Ovary (tissue), 9 donors: Measurements from ENCODE around the gene CDH1. TPM values are rescaled to one million over a fixed set of nuclear protein-coding genes. Genes with fewer than 3 reads are reported as not detected.

Experiments
- DNase-seq, 5 donors: peaks; one replicate each; pipeline ENCODE4 v3.0.0-alpha.2; 2019 to 2020
- H3K27ac ChIP-seq, 2 donors: fragments of 200-600 bp; one replicate each; pipeline versions ENCODE4 v1.5.1 to v1.8.0; 2019 to 2022
- H3K27me3 ChIP-seq: fragments of 200-600 bp; one replicate; pipeline ENCODE4 v1.8.0; 2022
- H3K36me3 ChIP-seq: fragments of 200-600 bp; sonication (generic); one replicate; pipeline ENCODE4 v1.5.1; 2019
- H3K4me1 ChIP-seq: one replicate; pipeline ENCODE4 v1.8.1; 2013; ENCODE audit warnings: mild to moderate bottlenecking, moderate library complexity; ENCODE audit not compliant: insufficient read depth
- H3K4me3 ChIP-seq: fragments of 200-600 bp; sonication (generic); one replicate; pipeline ENCODE4 v1.5.1; 2017
- H3K9me3 ChIP-seq, 2 donors: fragments of 200-600 bp in 1 of 2; sonication (generic) in 1 of 2; one replicate each; pipeline versions ENCODE4 v1.5.1 to v1.8.1; 2013 to 2019; ENCODE audit warnings: mild to moderate bottlenecking in 1 of 2, moderate library complexity in 1 of 2
- CTCF ChIP-seq, 3 donors: fragments of 450-650 bp in 2 of 3; fragments of 200-600 bp in 1 of 3; IDR thresholded peaks; one replicate each; pipeline versions ENCODE4 v1.5.1 to v1.8.0; 2016 to 2022; ENCODE audit warnings: antibody characterized with exemption in 3 of 3, mild to moderate bottlenecking in 1 of 3
- EP300 ChIP-seq: sonication (generic); formaldehyde crosslinking; IDR thresholded peaks from one replicate; pipeline ENCODE4 v1.6.1; 2017; ENCODE audit warnings: antibody characterized with exemption
- POLR2A ChIP-seq: fragments of 450-650 bp; IDR thresholded peaks from one replicate; pipeline ENCODE4 v1.6.1; 2017; ENCODE audit warnings: antibody characterized with exemption, mild to moderate bottlenecking, moderate library complexity
- WGBS, 3 donors: extraction: QIAGEN DNeasy Blood & Tissue Kit in 1 of 3; methylation state at CpG; one replicate each; pipeline versions ENCODE4 v1.1.5 to v1.1.7; 2013 to 2017; 5-methylcytosine and 5-hydroxymethylcytosine counted together
- intact Hi-C, 4 donors: fragments of 100-400 bp; cut with DNase I; formaldehyde crosslinking; loops; one replicate each; pipeline versions ENCODE4 v1.11.0 to v1.15.1; 2022 to 2023
- polyA plus RNA-seq, 2 donors: library from polyadenylated mRNA; stranded (reverse); fragments of 200-250 nt in 1 of 2; fragments of 350-450 nt in 1 of 2; fragmentation: Illumina TruSeq in 1 of 2; extraction: RNeasy Lipid Tissue Mini Kit (QIAGEN cat#74804) in 1 of 2; gene quantifications; one replicate each; pipeline ENCODE4 v1.2.3, GENCODE V29; 2013 to 2014
- total RNA-seq, 7 donors: library from RNA; depleted of rRNA in 2 of 7; stranded (reverse); fragments of >200 nt in 2 of 7; fragmentation: NEBNext Ultra II Directional in 3 of 7; extraction: Animal tissue kit (Norgen Biotek cat#: 25700) in 3 of 7; gene quantifications; one replicate each; pipeline versions ENCODE4 v1.1.0 to v1.2.4, GENCODE V29; 2016 to 2023
- donor health status: DM: no; HTN: no; CAD: no; lungs with moderate emphysema.
- donor health status: DM: no; HTN: no; CAD: no.
- donor health status: Bipolar disorder and iron deficiency.
- donor health status: DM: yes; HTN: yes; CAD: no.
- donor health status: DM: no; HTN: no; CAD: no.
- donor health status: DM: yes; HTN: yes; CAD: no.

Gene CDH1
- total and polyA plus RNA-seq, 9 donors: 1.1 to 118 (median 9.1) TPM

DNA sequence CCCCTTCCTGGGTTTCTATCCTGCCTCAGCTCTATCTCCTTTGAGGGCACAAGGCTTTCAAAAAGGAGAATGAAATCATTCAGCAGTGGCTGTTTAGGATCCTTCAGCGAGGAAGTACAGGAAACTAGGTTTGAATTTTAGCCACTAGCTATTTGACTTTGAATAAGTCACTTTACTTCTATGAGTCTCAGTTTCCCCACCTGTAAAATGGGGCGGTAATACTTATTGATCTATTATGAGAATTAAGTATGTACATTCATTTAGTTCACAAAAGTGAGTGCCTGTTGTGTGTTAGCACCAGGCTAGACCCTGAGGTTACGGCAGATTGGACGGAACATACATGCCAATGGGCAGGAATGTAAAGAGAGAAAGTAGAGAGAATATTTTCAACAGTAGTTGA, 6.6 kb downstream of the CDH1 start:
- Histone ChIP-seq H3K9me3 (no peaks in the 10 kb centered on the region), H3K36me3 (no peaks in the 10 kb centered on the region), H3K27me3 (no peaks in the 10 kb centered on the region), H3K4me3 (no peak overlapping the region), H3K27ac (no peak overlapping the region), H3K4me1 (no peaks in the 10 kb centered on the region)
- intact Hi-C loops: no loop called here
- DNase-seq: no peak
- WGBS, 3 donors: 93 to 95% (median 93%) methylated on average over 4 of the region's 4 CpGs
- no peak for TF ChIP-seq CTCF (IDR thresholded peaks at IDR 0.05)
- TF ChIP-seq EP300: no peak
- TF ChIP-seq POLR2A: no peak

GRCh38 chr16:68744744-68745280, 7.7 kb downstream of the CDH1 start:
- Histone ChIP-seq H3K27me3 (no peaks in the 10 kb centered on the region), H3K4me3 (no peak overlapping the region), H3K36me3 (no peaks in the 10 kb centered on the region), H3K4me1 (no peaks in the 10 kb centered on the region), H3K9me3 (no peaks in the 10 kb centered on the region), H3K27ac (no peak overlapping the region)
- TF ChIP-seq POLR2A: no peak
- TF ChIP-seq EP300: no peak
- TF ChIP-seq CTCF (IDR thresholded peaks at IDR 0.05): no peak
- 76 to 84% (median 83%) methylated on average over 11 of the region's 11 CpGs for WGBS, 3 donors
- intact Hi-C loops: no loop called here
- no peak for DNase-seq

DNA sequence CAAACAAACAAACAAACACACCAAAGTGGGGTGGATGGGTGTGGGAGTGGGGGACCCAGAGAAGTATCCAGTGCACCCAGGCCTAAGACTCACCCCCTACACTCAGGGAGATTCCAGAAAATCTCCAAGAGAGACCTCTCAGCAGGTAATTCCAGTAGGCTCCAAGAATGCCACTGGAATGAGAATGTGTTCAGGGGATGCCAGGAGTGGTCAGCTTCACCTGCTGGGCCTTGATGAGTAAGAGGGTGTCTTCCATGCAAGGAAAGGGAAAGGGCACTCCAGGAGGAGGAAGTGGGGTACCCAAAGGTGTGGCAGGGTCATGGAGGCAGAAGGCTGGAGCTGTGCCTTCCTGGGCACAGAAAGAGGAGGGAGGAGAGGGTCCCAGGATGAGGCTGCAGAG, 9.9 kb downstream of the CDH1 start:
- Histone ChIP-seq H3K27ac (no peak overlapping the region), H3K4me1 (no peaks in the 10 kb centered on the region), H3K36me3 (no peaks in the 10 kb centered on the region), H3K27me3 (no peaks in the 10 kb centered on the region), H3K4me3 (no peak overlapping the region), H3K9me3 (no peaks in the 10 kb centered on the region)
- intact Hi-C loops: no loop called here
- DNase-seq: no peak
- TF ChIP-seq EP300 (no peak), CTCF (IDR thresholded peaks at IDR 0.05) (no peak), POLR2A (no peak)

- 90 to 93% (median 92%) methylated on average over 3 of the region's 3 CpGs for WGBS, 3 donors
Observed at GRCh38 chr16:68749432-68749831, 12.3 kb downstream of the CDH1 start.

More at GRCh38 chr16:68749432-68749831, 12.3 kb downstream of the CDH1 start:
- Histone ChIP-seq H3K27ac (no peak overlapping the region), H3K9me3 (no peaks in the 10 kb centered on the region), H3K4me3 (no peak overlapping the region), H3K4me1 (no peaks in the 10 kb centered on the region), H3K36me3 (no peaks in the 10 kb centered on the region), H3K27me3 (no peaks in the 10 kb centered on the region)
- intact Hi-C loops: no loop called here
- TF ChIP-seq EP300 (no peak), POLR2A (no peak), CTCF (IDR thresholded peaks at IDR 0.05) (no peak)
- no peak for DNase-seq
